HG03108 (cell line): ENCODE results near the gene SH3PXD2A.

Experiments used
- ATAC-seq: cut with Tn5 transposase; IDR thresholded peaks from one replicate; pipeline ENCODE4 v1.9.1; 2021; ENCODE audit warnings: moderate library complexity; ENCODE audit not compliant: unreplicated experiment

Gene SH3PXD2A

GRCh38 chr10:103692436-103692951, 162.9 kb downstream of the SH3PXD2A start:
- ATAC-seq: peak; percentile 46

GRCh38 chr10:103691723-103692435, 163.5 kb downstream of the SH3PXD2A start:
- ATAC-seq: peak; percentile 21

GRCh38 chr10:103691267-103691666, 164.1 kb downstream of the SH3PXD2A start:
- ATAC-seq: no peak

- ATAC-seq: no peak
Observed at GRCh38 chr10:103690281-103690680, 165.1 kb downstream of the SH3PXD2A start.

GRCh38 chr10:103688491-103688890, 166.9 kb downstream of the SH3PXD2A start:
- ATAC-seq: no peak

- ATAC-seq: no peak
Observed at GRCh38 chr10:103687718-103688117, 167.7 kb downstream of the SH3PXD2A start.

GRCh38 chr10:103687172-103687571, 168.2 kb downstream of the SH3PXD2A start:
- ATAC-seq: no peak

- no peak for ATAC-seq
Observed at GRCh38 chr10:103685880-103686669, 169.3 kb downstream of the SH3PXD2A start.

- ATAC-seq: no peak
Observed at GRCh38 chr10:103683851-103684250, 171.5 kb downstream of the SH3PXD2A start.

GRCh38 chr10:103682631-103683030, 172.7 kb downstream of the SH3PXD2A start:
- no peak for ATAC-seq

- no peak for ATAC-seq
Observed at GRCh38 chr10:103681617-103682399, 173.6 kb downstream of the SH3PXD2A start.

GRCh38 chr10:103680869-103681236, 174.5 kb downstream of the SH3PXD2A start:
- ATAC-seq: no peak

GRCh38 chr10:103679096-103679790, 176.1 kb downstream of the SH3PXD2A start:
- ATAC-seq: peak; percentile 71

GRCh38 chr10:103678178-103678526, 177.2 kb downstream of the SH3PXD2A start:
- peak; percentile 76 for ATAC-seq

- ATAC-seq: no peak
Observed at GRCh38 chr10:103677486-103678177, 177.7 kb downstream of the SH3PXD2A start.

GRCh38 chr10:103676851-103677417, 178.4 kb downstream of the SH3PXD2A start:
- ATAC-seq: no peak

- no peak for ATAC-seq
Observed at GRCh38 chr10:103676058-103676785, 179.2 kb downstream of the SH3PXD2A start.

- no peak for ATAC-seq
Observed at GRCh38 chr10:103673606-103674005, 181.8 kb downstream of the SH3PXD2A start.

- ATAC-seq: no peak
Observed at GRCh38 chr10:103672345-103672744, 183.0 kb downstream of the SH3PXD2A start.
